NCI-H2171 treated with DMSO at 0.1 percent for 48 hours (cell line): Measurements from ENCODE around the gene INPP4A.

Source experiments
- DNase-seq: peaks from one replicate; lab custom pipeline; 2025; lab: John Stamatoyannopoulos, UW

The INPP4A gene

GRCh38 chr2:98494699-98495098 lies 50.0 kb downstream of the INPP4A start:
- DNase-seq: no peak

- no peak for DNase-seq
These were observed 52.3 kb downstream of the INPP4A start for GRCh38 chr2:98496750-98497493.

GRCh38 chr2:98498703-98499440 lies 54.2 kb downstream of the INPP4A start:
- DNase-seq: peak; percentile 56

- DNase-seq: no peak
These were observed 55.9 kb downstream of the INPP4A start for GRCh38 chr2:98500561-98500960.

GRCh38 chr2:98501223-98501622 lies 56.6 kb downstream of the INPP4A start:
- DNase-seq: no peak

GRCh38 chr2:98501876-98502275 lies 57.2 kb downstream of the INPP4A start:
- DNase-seq: no peak

- no peak for DNase-seq
These were observed 58.1 kb downstream of the INPP4A start for GRCh38 chr2:98502556-98503335.

- DNase-seq: no peak
These were observed 58.9 kb downstream of the INPP4A start for GRCh38 chr2:98503481-98504105.

GRCh38 chr2:98504381-98505109 lies 59.9 kb downstream of the INPP4A start:
- DNase-seq: no peak

GRCh38 chr2:98505311-98505808 lies 60.7 kb downstream of the INPP4A start:
- no peak for DNase-seq

- DNase-seq: no peak
These were observed 61.5 kb downstream of the INPP4A start for GRCh38 chr2:98505971-98506664.

GRCh38 chr2:98506881-98507280 lies 62.2 kb downstream of the INPP4A start:
- DNase-seq: no peak

GRCh38 chr2:98507461-98507860 lies 62.8 kb downstream of the INPP4A start:
- no peak for DNase-seq

- no peak for DNase-seq
These were observed 63.4 kb downstream of the INPP4A start for GRCh38 chr2:98507891-98508708.

GRCh38 chr2:98508709-98509066 lies 64.0 kb downstream of the INPP4A start:
- no peak for DNase-seq

- DNase-seq: no peak
These were observed 65.1 kb downstream of the INPP4A start for GRCh38 chr2:98509542-98510321.

- no peak for DNase-seq
These were observed 65.6 kb downstream of the INPP4A start for GRCh38 chr2:98510322-98510662.

GRCh38 chr2:98511981-98512380 lies 67.3 kb downstream of the INPP4A start:
- no peak for DNase-seq

- no peak for DNase-seq
These were observed 68.0 kb downstream of the INPP4A start for GRCh38 chr2:98512699-98513098.
